Measurements from ENCODE around the gene RNASEH2B. TPM values are rescaled to one million over a fixed set of nuclear protein-coding genes. Genes with fewer than 3 reads are reported as not detected.

Gene RNASEH2B, protein sequence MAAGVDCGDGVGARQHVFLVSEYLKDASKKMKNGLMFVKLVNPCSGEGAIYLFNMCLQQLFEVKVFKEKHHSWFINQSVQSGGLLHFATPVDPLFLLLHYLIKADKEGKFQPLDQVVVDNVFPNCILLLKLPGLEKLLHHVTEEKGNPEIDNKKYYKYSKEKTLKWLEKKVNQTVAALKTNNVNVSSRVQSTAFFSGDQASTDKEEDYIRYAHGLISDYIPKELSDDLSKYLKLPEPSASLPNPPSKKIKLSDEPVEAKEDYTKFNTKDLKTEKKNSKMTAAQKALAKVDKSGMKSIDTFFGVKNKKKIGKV
- 10 to 100 TPM; 30.5 to 47.0 (median 40.1) TPM for total RNA-seq
- 10 to 100 TPM; 32.2 to 86.8 TPM for polyA plus RNA-seq
- long read RNA-seq, donor 1, full-length matches to known transcripts, result 19 of 27 reads
- long read RNA-seq, donor 1, partial matches to known transcripts, result 2 of 27 reads
- long read RNA-seq, donor 1, other reads (novel, unspliced or antisense), result 6 of 27 reads
- long read RNA-seq, donor 2, full-length matches to known transcripts, result 19 of 28 reads
- long read RNA-seq, donor 2, partial matches to known transcripts, result 1 of 28 reads
- long read RNA-seq, donor 2, other reads (novel, unspliced or antisense), result 8 of 28 reads
- long read RNA-seq, donor 3, full-length matches to known transcripts, result 35 of 49 reads
- long read RNA-seq, donor 3, partial matches to known transcripts, result 2 of 49 reads
- long read RNA-seq, donor 3, other reads (novel, unspliced or antisense), result 12 of 49 reads

DNA sequence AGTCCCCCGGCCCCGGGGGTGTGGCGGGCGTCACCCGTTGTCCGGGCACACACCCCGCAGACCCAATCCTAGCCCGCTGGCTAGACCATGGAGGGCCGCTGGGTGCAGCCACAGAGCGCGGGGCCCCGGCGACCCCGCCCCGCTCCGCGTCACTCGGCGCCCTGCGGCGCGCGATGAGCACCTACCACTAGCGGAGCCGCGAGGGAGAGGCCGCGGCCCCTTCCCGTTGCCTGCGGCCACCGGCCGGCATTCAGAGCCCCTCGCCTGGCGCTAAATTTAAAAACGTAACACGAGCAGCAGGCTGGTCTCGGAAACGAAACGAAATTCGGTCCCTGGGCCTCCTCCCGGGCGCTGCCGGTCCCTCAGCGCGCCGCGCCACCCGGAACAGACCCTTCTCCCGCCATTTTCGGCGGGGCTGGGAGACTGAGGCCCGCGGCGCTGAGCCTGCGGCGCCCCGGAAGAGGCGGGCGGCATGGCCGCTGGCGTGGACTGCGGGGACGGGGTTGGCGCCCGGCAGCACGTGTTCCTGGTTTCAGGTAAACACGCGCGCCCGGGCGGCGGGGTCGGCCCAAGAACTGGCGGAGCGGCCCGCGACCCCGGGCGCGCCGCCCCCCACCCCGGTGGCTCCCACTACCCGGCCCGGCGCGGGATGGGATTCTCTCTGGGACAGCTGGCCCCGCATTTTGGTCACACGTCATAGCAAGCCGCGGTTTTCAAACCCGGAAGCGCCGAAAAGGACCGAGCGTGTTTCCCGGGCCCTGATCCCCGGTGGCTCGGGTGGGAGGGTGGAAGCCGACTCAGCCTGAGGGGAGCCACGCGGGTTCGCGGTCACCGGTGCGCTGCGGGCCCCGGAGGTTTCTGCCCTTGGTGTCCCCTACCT is at the start of gene RNASEH2B:
RNASEH2B (plus strand) TSS at position 187 of the 880 bp plus-strand sequence; CDS start at position 473, 286 bp downstream.
- Histone ChIP-seq H3K27me3 (no peaks in the 10 kb centered on the region), H3K36me3 (no peaks in the 10 kb centered on the region), H3K4me3 (peak within 1 kb of the TSS; percentile 76 to 94 (median 83)), H3K4me1 (peaks cover 4 to 51% (median 39%) of the 10 kb centered on the region in 9 donors), H3K27ac (peak within 1 kb of the TSS; percentile 59 to 96 (median 90)), H3K9me3 (no peaks in the 10 kb centered on the region)
- peak; percentile 86 to 95 (median 90) for ATAC-seq
- DNase-seq, result peak; percentile 63 to 78
- WGBS, 2 donors, result 0% methylated on average over 96 to 107 of the region's 107 CpGs
- intact Hi-C loops (cut with DNase I), result loop anchor here (2.0 to 10.0 kb wide), 15 partner anchors 105 to 938 kb away; partner anchors contain the start of gene TRIM13 (in 1 of the 10)
- TF ChIP-seq, protein P1, sequence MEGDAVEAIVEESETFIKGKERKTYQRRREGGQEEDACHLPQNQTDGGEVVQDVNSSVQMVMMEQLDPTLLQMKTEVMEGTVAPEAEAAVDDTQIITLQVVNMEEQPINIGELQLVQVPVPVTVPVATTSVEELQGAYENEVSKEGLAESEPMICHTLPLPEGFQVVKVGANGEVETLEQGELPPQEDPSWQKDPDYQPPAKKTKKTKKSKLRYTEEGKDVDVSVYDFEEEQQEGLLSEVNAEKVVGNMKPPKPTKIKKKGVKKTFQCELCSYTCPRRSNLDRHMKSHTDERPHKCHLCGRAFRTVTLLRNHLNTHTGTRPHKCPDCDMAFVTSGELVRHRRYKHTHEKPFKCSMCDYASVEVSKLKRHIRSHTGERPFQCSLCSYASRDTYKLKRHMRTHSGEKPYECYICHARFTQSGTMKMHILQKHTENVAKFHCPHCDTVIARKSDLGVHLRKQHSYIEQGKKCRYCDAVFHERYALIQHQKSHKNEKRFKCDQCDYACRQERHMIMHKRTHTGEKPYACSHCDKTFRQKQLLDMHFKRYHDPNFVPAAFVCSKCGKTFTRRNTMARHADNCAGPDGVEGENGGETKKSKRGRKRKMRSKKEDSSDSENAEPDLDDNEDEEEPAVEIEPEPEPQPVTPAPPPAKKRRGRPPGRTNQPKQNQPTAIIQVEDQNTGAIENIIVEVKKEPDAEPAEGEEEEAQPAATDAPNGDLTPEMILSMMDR (IDR thresholded peaks at IDR 0.05), result peak in 2 of 9 donors; percentile 10 to 18

DNA sequence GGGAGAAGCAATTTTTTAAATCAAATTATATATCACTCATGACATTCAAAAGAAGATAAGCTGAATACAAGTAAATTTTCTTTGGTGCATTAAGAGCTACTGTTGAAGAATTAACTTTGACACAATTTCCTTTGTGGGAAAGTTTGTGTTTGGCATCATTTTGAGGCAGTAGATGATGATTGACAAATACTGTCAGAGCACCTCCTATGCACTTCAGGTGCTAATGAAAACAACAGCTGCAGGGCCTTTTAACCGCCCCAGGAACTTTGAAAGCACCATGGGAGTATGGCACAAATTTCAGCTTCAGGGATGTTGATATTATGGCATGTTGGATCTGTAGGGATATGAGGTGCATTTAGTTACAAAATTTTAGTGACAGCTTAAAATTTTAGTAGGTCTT is 45.1 kb upstream of the RNASEH2B start:
- no peaks in the 10 kb centered on the region for H3K4me1 ChIP-seq
- H3K27ac ChIP-seq, result no peak overlapping the region
- no peak overlapping the region for H3K4me3 ChIP-seq
- peaks cover 0 to 39% (median 0%) of the 10 kb centered on the region in 11 donors for H3K9me3 ChIP-seq
- H3K36me3 ChIP-seq, result no peaks in the 10 kb centered on the region
- ATAC-seq (no peak), DNase-seq (no peak)
- WGBS, 2 donors, result 87 to 91% methylated on average over 1 of the region's 1 CpG
- intact Hi-C loops (cut with DNase I), result no loop called here
- H3K27me3 ChIP-seq, result no peaks in the 10 kb centered on the region
- TF ChIP-seq, protein P1 (IDR thresholded peaks at IDR 0.05), result no peak

GRCh38 chr13:50866817-50867636 is 42.6 kb upstream of the RNASEH2B start:
- Histone ChIP-seq H3K9me3 (peaks cover 0 to 15% (median 0%) of the 10 kb centered on the region in 11 donors), H3K4me1 (no peaks in the 10 kb centered on the region), H3K27me3 (no peaks in the 10 kb centered on the region), H3K36me3 (no peaks in the 10 kb centered on the region), H3K4me3 (no peak overlapping the region), H3K27ac (no peak overlapping the region)
- 82 to 91% methylated on average over 2 of the region's 2 CpGs for WGBS, 2 donors
- intact Hi-C loops (cut with DNase I), result no loop called here
- no peak for ATAC-seq
- DNase-seq, result no peak
- TF ChIP-seq, protein P1 (IDR thresholded peaks at IDR 0.05), result no peak

Data from heart right ventricle (tissue), 16 donors.